SJCRH30 (cell line): ENCODE measurements around the gene SNX24. TPM values are rescaled to one million over a fixed set of nuclear protein-coding genes. Genes with fewer than 3 reads are reported as not detected.

Experiments
- DNase-seq, 2 experiments: peaks; one replicate each; pipeline ENCODE4 v3.0.0-alpha.2; 2015 to 2020
- H3K27ac ChIP-seq: fragments of 250-450 bp; sonication (Bioruptor Pico); 2 replicates; pipeline ENCODE4 v1.5.1; 2020; ENCODE audit warnings: mild to moderate bottlenecking, moderate library complexity
- H3K27me3 ChIP-seq: fragments of 250-450 bp; sonication (Bioruptor Pico); 2 replicates; pipeline ENCODE4 v1.5.1; 2020; ENCODE audit warnings: mild to moderate bottlenecking, moderate library complexity
- H3K36me3 ChIP-seq: fragments of 250-450 bp; sonication (Bioruptor Pico); 2 replicates; pipeline ENCODE4 v1.5.1; 2020; ENCODE audit warnings: mild to moderate bottlenecking, moderate library complexity
- H3K4me1 ChIP-seq: fragments of 250-450 bp; sonication (Bioruptor Pico); 2 replicates; pipeline ENCODE4 v1.5.1; 2020; ENCODE audit warnings: mild to moderate bottlenecking, moderate library complexity
- H3K4me3 ChIP-seq: fragments of 250-450 bp; sonication (Bioruptor Pico); 2 replicates; pipeline ENCODE4 v1.5.1; 2020; ENCODE audit warnings: mild to moderate bottlenecking, moderate library complexity
- H3K9me3 ChIP-seq: fragments of 250-450 bp; sonication (Bioruptor Pico); replicated peaks from 2 replicates; pipeline ENCODE4 v1.5.1; 2020; ENCODE audit warnings: mild to moderate bottlenecking, moderate library complexity
- total RNA-seq: library from RNA; depleted of rRNA; stranded (reverse); fragments of >200 nt; shearing (Covaris generic); gene quantifications from 2 replicates; pipeline ENCODE4 v1.2.3, GENCODE V29; 2014; rRNA removed

Gene SNX24
- total RNA-seq, result 15.3 and 22.5 TPM in 2 replicates

GRCh38 chr5:122845229-122846050 lies at the start of gene SNX24:
Gene SNX24, plus strand, starts transcription at chr5:122845613. Its CDS starts 21 bp downstream, at chr5:122845634.
- peak; percentile 80 to 82 for DNase-seq
- H3K36me3 ChIP-seq, result no peaks in the 10 kb centered on the region

GRCh38 chr5:122805481-122805880 lies 39.9 kb upstream of the SNX24 start:
- no peaks in the 10 kb centered on the region for H3K4me1 ChIP-seq
- no peak overlapping the region for H3K4me3 ChIP-seq
- H3K27me3 ChIP-seq, result no peaks in the 10 kb centered on the region
- no peaks in the 10 kb centered on the region for H3K9me3 ChIP-seq
- no peak for DNase-seq
- peaks cover 37% of the 10 kb centered on the region for H3K36me3 ChIP-seq
- no peak overlapping the region for H3K27ac ChIP-seq

More at GRCh38 chr5:122845229-122846050, at the start of gene SNX24:
- peak within 1 kb of the TSS; percentile 99 for H3K4me3 ChIP-seq
- H3K27me3 ChIP-seq, result no peaks in the 10 kb centered on the region
- no peaks in the 10 kb centered on the region for H3K9me3 ChIP-seq
- H3K27ac ChIP-seq, result peak within 1 kb of the TSS; percentile 89
- H3K4me1 ChIP-seq, result no peaks in the 10 kb centered on the region

- Histone ChIP-seq H3K4me1 (no peaks in the 10 kb centered on the region), H3K27ac (no peak overlapping the region), H3K9me3 (no peaks in the 10 kb centered on the region), H3K4me3 (no peak overlapping the region), H3K36me3 (peaks cover 13% of the 10 kb centered on the region; the same call in 1 of the 2 replicates), H3K27me3 (no peaks in the 10 kb centered on the region)
- DNase-seq, result no peak
Measured at GRCh38 chr5:122810405-122810804, 35.0 kb upstream of the SNX24 start.

- H3K4me1 ChIP-seq, result no peaks in the 10 kb centered on the region
- H3K27ac ChIP-seq, result no peak overlapping the region
- no peak overlapping the region for H3K4me3 ChIP-seq
- no peaks in the 10 kb centered on the region for H3K27me3 ChIP-seq
- no peaks in the 10 kb centered on the region for H3K9me3 ChIP-seq
- peaks cover 16% of the 10 kb centered on the region for H3K36me3 ChIP-seq
- DNase-seq, result no peak
Measured at GRCh38 chr5:122815218-122815767, 30.1 kb upstream of the SNX24 start.

- H3K27ac ChIP-seq, result no peak overlapping the region
- H3K4me3 ChIP-seq, result no peak overlapping the region
- H3K4me1 ChIP-seq, result no peaks in the 10 kb centered on the region
- DNase-seq, result no peak
- H3K36me3 ChIP-seq, result peaks cover 20% of the 10 kb centered on the region
- H3K9me3 ChIP-seq, result no peaks in the 10 kb centered on the region
- no peaks in the 10 kb centered on the region for H3K27me3 ChIP-seq
Measured at GRCh38 chr5:122816756-122817155, 28.7 kb upstream of the SNX24 start.

GRCh38 chr5:122831984-122832383 lies 13.4 kb upstream of the SNX24 start:
- no peaks in the 10 kb centered on the region for H3K4me1 ChIP-seq
- H3K9me3 ChIP-seq, result no peaks in the 10 kb centered on the region
- no peak for DNase-seq
- H3K27ac ChIP-seq, result no peak overlapping the region
- peaks cover 16% of the 10 kb centered on the region for H3K36me3 ChIP-seq
- no peaks in the 10 kb centered on the region for H3K27me3 ChIP-seq
- H3K4me3 ChIP-seq, result no peak overlapping the region

- H3K4me3 ChIP-seq, result no peak overlapping the region
- H3K4me1 ChIP-seq, result no peaks in the 10 kb centered on the region
- H3K27me3 ChIP-seq, result no peaks in the 10 kb centered on the region
- no peak for DNase-seq
- no peak overlapping the region for H3K27ac ChIP-seq
- H3K36me3 ChIP-seq, result no peaks in the 10 kb centered on the region
- no peaks in the 10 kb centered on the region for H3K9me3 ChIP-seq
Measured at GRCh38 chr5:122835681-122836080, 9.7 kb upstream of the SNX24 start.

GRCh38 chr5:122836947-122837346 lies 8.5 kb upstream of the SNX24 start:
- H3K27ac ChIP-seq, result no peak overlapping the region
- no peaks in the 10 kb centered on the region for H3K4me1 ChIP-seq
- no peak for DNase-seq
- H3K4me3 ChIP-seq, result no peak overlapping the region
- no peaks in the 10 kb centered on the region for H3K27me3 ChIP-seq
- no peaks in the 10 kb centered on the region for H3K36me3 ChIP-seq
- no peaks in the 10 kb centered on the region for H3K9me3 ChIP-seq

- no peak overlapping the region for H3K4me3 ChIP-seq
- no peaks in the 10 kb centered on the region for H3K9me3 ChIP-seq
- H3K27me3 ChIP-seq, result no peaks in the 10 kb centered on the region
- H3K4me1 ChIP-seq, result no peaks in the 10 kb centered on the region
- H3K27ac ChIP-seq, result no peak overlapping the region
- no peaks in the 10 kb centered on the region for H3K36me3 ChIP-seq
- DNase-seq, result no peak
Measured at GRCh38 chr5:122839731-122840130, 5.7 kb upstream of the SNX24 start.

GRCh38 chr5:122842016-122842580 lies 3.3 kb upstream of the SNX24 start:
- H3K36me3 ChIP-seq, result no peaks in the 10 kb centered on the region
- DNase-seq, result no peak
- no peaks in the 10 kb centered on the region for H3K4me1 ChIP-seq
- H3K4me3 ChIP-seq, result no peak overlapping the region
- H3K27ac ChIP-seq, result no peak overlapping the region
- no peaks in the 10 kb centered on the region for H3K27me3 ChIP-seq
- H3K9me3 ChIP-seq, result no peaks in the 10 kb centered on the region

GRCh38 chr5:122844136-122844909 lies 1.1 kb upstream of the SNX24 start:
- DNase-seq, result peak in 1 of 2 experiments; percentile 8
- no peaks in the 10 kb centered on the region for H3K9me3 ChIP-seq

GRCh38 chr5:122844910-122845228 lies 544 bp upstream of the SNX24 start:
- DNase-seq, result no peak
- H3K27ac ChIP-seq, result peak overlapping the region; percentile 89

More at GRCh38 chr5:122844136-122844909, 1.1 kb upstream of the SNX24 start:
- H3K4me1 ChIP-seq, result no peaks in the 10 kb centered on the region
- peak overlapping the region; percentile 89 for H3K27ac ChIP-seq
- no peaks in the 10 kb centered on the region for H3K27me3 ChIP-seq
- H3K36me3 ChIP-seq, result no peaks in the 10 kb centered on the region
- peak overlapping the region; percentile 99 for H3K4me3 ChIP-seq

GRCh38 chr5:122846051-122846550 lies 688 bp downstream of the SNX24 start:
- Histone ChIP-seq H3K27ac (peak overlapping the region; percentile 89), H3K4me3 (peak overlapping the region; percentile 99), H3K36me3 (no peaks in the 10 kb centered on the region), H3K9me3 (no peaks in the 10 kb centered on the region), H3K4me1 (no peaks in the 10 kb centered on the region), H3K27me3 (no peaks in the 10 kb centered on the region)
- DNase-seq, result peak; percentile 40 to 64

More at GRCh38 chr5:122844910-122845228, 544 bp upstream of the SNX24 start:
- Histone ChIP-seq H3K4me1 (no peaks in the 10 kb centered on the region), H3K9me3 (no peaks in the 10 kb centered on the region), H3K27me3 (no peaks in the 10 kb centered on the region), H3K4me3 (peak overlapping the region; percentile 99), H3K36me3 (no peaks in the 10 kb centered on the region)

- Histone ChIP-seq H3K27ac (no peak overlapping the region), H3K36me3 (no peaks in the 10 kb centered on the region), H3K9me3 (no peaks in the 10 kb centered on the region), H3K4me1 (peaks cover 3% of the 10 kb centered on the region; the same call in 1 of the 2 replicates), H3K27me3 (no peaks in the 10 kb centered on the region), H3K4me3 (no peak overlapping the region)
- no peak for DNase-seq
Measured at GRCh38 chr5:122847687-122848081, 2.3 kb downstream of the SNX24 start.
